K562 (cell line): ENCODE results near the gene FDX2. TPM values are rescaled to one million over a fixed set of nuclear protein-coding genes. Genes with fewer than 3 reads are reported as not detected.
A peak's percentile ranks its signal among the peaks of the same experiment; 100 is the strongest.

ENCODE experiments used
- ATAC-seq: fragments of 200-7000 bp; cut with Tn5 transposase; 3 replicates; pipeline ENCODE4 v1.9.1; 2020; ENCODE audit warnings: moderate library complexity
- BruUV-seq: library from RNA; stranded (reverse); fragments of 400-500 nt; replicated peaks from 2 replicates; lab custom pipeline; 2021; lab: Mats Ljungman, UMichigan
- CTCF ChIA-PET: fragments of 300-600 bp; formaldehyde crosslinking; extraction: SDS; loops from one replicate; lab custom pipeline; 2021; ENCODE audit warnings: low intra/inter-chr PET ratio; lab: Yijun Ruan, JAX
- POLR2A ChIA-PET: fragments of 300-600, 350-650 bp; sonication (Branson Sonifier 250); formaldehyde crosslinking; extraction: SDS; loops from one replicate; lab custom pipeline; 2021; ENCODE audit warnings: antibody characterized with exemption, inconsistent platforms; lab: Yijun Ruan, JAX
- DNase-seq, 4 experiments: peaks; one replicate each; pipeline versions ENCODE4 v3.0.0 to v3.0.0-alpha.2; 2011 to 2018; ENCODE audit warnings: low spot score in 3 of 4, mixed read lengths in 3 of 4; ENCODE audit errors: extremely low read depth in 1 of 4
- FAIRE-seq: peaks from 2 replicates; lab custom pipeline; 2011; peaks lifted over from hg19 to GRCh38; lab: Jason Lieb, UNC
- H2AFZ ChIP-seq: 2 replicates; pipeline ENCODE4 v1.6.0; 2011; ENCODE audit warnings: low read depth, low read length, control low read depth, inconsistent platforms
- H3K27ac ChIP-seq: fragments of 200-600 bp; 3 replicates; pipeline ENCODE4 v1.8.0; 2011; ENCODE audit warnings: low read depth, mild to moderate bottlenecking, control low read depth, inconsistent platforms, low read length, moderate library complexity, mixed read lengths; ENCODE audit errors: extremely low read depth
- H3K27me3 ChIP-seq, 2 experiments: fragments of 300-600 bp in 1 of 2; 2 replicates in 1 of 2; 3 replicates in 1 of 2; pipeline versions ENCODE4 v1.6.0 to v1.8.0; 2011; ENCODE audit warnings: inconsistent platforms in 2 of 2, low read length in 2 of 2, mild to moderate bottlenecking in 1 of 2, mixed read lengths in 1 of 2, moderate library complexity in 1 of 2; ENCODE audit not compliant: control insufficient read depth in 2 of 2, insufficient read depth in 2 of 2
- H3K36me3 ChIP-seq: fragments of 300-600 bp; 3 replicates; pipeline ENCODE4 v1.8.0; 2011; ENCODE audit warnings: mild to moderate bottlenecking, low read length, inconsistent platforms; ENCODE audit not compliant: control insufficient read depth, insufficient read depth
- H3K4me1 ChIP-seq, 2 experiments: fragments of 200-600 bp in 1 of 2; replicated peaks in 1 of 2; 2 replicates in 1 of 2; 3 replicates in 1 of 2; pipeline versions ENCODE4 v1.5.1 to v1.8.0; 2011; ENCODE audit warnings: inconsistent platforms in 2 of 2, low read length in 2 of 2, mild to moderate bottlenecking in 1 of 2, mixed read lengths in 1 of 2, moderate library complexity in 1 of 2; ENCODE audit not compliant: control insufficient read depth in 2 of 2, insufficient read depth in 2 of 2
- H3K4me2 ChIP-seq: 2 replicates; pipeline ENCODE4 v1.6.1; 2011; ENCODE audit warnings: low read length, control low read depth, inconsistent platforms, mixed read lengths; ENCODE audit not compliant: insufficient read depth
- H3K4me3 ChIP-seq: fragments of 200-600 bp; sonication (generic), shearing (Covaris generic); 2 replicates; pipeline ENCODE4 v1.5.1; 2016; ENCODE audit warnings: control low read depth, inconsistent platforms
- H3K79me2 ChIP-seq: fragments of 200-600 bp; 3 replicates; pipeline ENCODE4 v1.8.0; 2011; ENCODE audit warnings: low read length, inconsistent platforms; ENCODE audit not compliant: control insufficient read depth, insufficient read depth
- H3K9ac ChIP-seq, 2 experiments: 2 replicates each; pipeline versions ENCODE4 v1.6.0 to v1.6.1; 2011; ENCODE audit warnings: low read depth in 2 of 2, low read length in 2 of 2, control low read depth in 1 of 2, inconsistent platforms in 1 of 2, mild to moderate bottlenecking in 1 of 2, mixed read lengths in 1 of 2; ENCODE audit not compliant: insufficient read depth in 1 of 2
- H3K9me1 ChIP-seq: one replicate; pipeline ENCODE4 v1.6.0; 2011; ENCODE audit warnings: inconsistent platforms, mild to moderate bottlenecking, low read length, moderate library complexity; ENCODE audit not compliant: control insufficient read depth, insufficient read depth
- H3K9me3 ChIP-seq: replicated peaks from 2 replicates; pipeline ENCODE4 v1.5.1; 2011; ENCODE audit warnings: low read depth, low read length, inconsistent platforms; ENCODE audit not compliant: control insufficient read depth, insufficient read depth
- H4K20me1 ChIP-seq: replicated peaks from 2 replicates; pipeline ENCODE4 v1.6.1; 2011; ENCODE audit warnings: low read length, inconsistent platforms, mixed read lengths; ENCODE audit not compliant: control insufficient read depth, insufficient read depth
- HCFC1 ChIP-seq: IDR thresholded peaks from 2 replicates; pipeline ENCODE4 v1.6.1; 2012; ENCODE audit warnings: low read depth, low read length, improper control_type of control experiment
- ZNF121 ChIP-seq: sonication (generic); formaldehyde crosslinking; conservative IDR thresholded peaks from 2 replicates; pipeline ENCODE4 v1.8.0; 2022; ENCODE audit warnings: missing genetic modification reagents
- WGBS: fragments of 100-300 bp; shearing (Covaris generic); methylation state at CpG from one replicate; pipeline ENCODE4 v1.1.6; 2016; ENCODE audit warnings: low coverage, mixed read lengths; ENCODE audit not compliant: insufficient coverage; ENCODE audit errors: missing lambda C conversion rate; 5-methylcytosine and 5-hydroxymethylcytosine counted together
- in situ Hi-C: fragments of 300-500 bp; cut with MboI; formaldehyde crosslinking; loops from 4 replicates; pipeline ENCODE4 v1.15.0; 2018; ENCODE audit warnings: inconsistent platforms, mixed read lengths
- intact Hi-C: fragments of 100-400 bp; cut with micrococcal nuclease; formaldehyde crosslinking; loops from 2 replicates; pipeline ENCODE4 v1.14.2; 2022
- polyA plus RNA-seq, 8 experiments: library from polyadenylated mRNA; depleted of rRNA in 4 of 8; stranded (reverse) in 5 of 8; unstranded in 3 of 8; fragments of >200 nt; fragmentation: Nextera tagmentation in 2 of 8; fragmentation: Illumina TruSeq in 1 of 8; extraction: Ambion mirVana in 2 of 8; extraction: Trizol in 1 of 8; gene quantifications; 2 replicates each; pipeline versions ENCODE4 v1.2.1 to v1.2.3, GENCODE V29; 2011 to 2014; ENCODE audit warnings: inconsistent platforms in 1 of 8, missing spikeins in 1 of 8
- total RNA-seq, 7 experiments: library from RNA; depleted of rRNA in 6 of 7; stranded (reverse); fragments of >200 nt in 6 of 7; fragmentation: Illumina TruSeq in 2 of 7; extraction: Trizol in 2 of 7; gene quantifications; 2 replicates each; pipeline versions ENCODE4 v1.2.1 to v1.2.3, GENCODE V29; 2011 to 2021; ENCODE audit warnings: low replicate concordance in 1 of 7
- TF ChIP-seq, protein P1 (sequence below): sonication (generic); formaldehyde crosslinking; IDR thresholded peaks from 2 replicates; pipeline ENCODE4 v1.8.1; 2023; ENCODE audit warnings: mild to moderate bottlenecking, missing genetic modification reagents
- TF ChIP-seq, protein P2 (sequence below): IDR thresholded peaks from 2 replicates; pipeline ENCODE4 v1.6.1; 2016; ENCODE audit warnings: missing genetic modification characterization, missing compliant biosample characterization
- TF ChIP-seq, protein P3 (sequence below): sonication (generic); formaldehyde crosslinking; IDR thresholded peaks from 2 replicates; pipeline ENCODE4 v1.8.1; 2023; ENCODE audit warnings: mild to moderate bottlenecking, missing genetic modification reagents

Gene FDX2
- total and polyA plus RNA-seq, 9 of the 15 experiments (the other 6 are each of a cell fraction or from before 2014, with no cell fraction given): 2.5 to 49.8 (median 29.7) TPM

DNA sequence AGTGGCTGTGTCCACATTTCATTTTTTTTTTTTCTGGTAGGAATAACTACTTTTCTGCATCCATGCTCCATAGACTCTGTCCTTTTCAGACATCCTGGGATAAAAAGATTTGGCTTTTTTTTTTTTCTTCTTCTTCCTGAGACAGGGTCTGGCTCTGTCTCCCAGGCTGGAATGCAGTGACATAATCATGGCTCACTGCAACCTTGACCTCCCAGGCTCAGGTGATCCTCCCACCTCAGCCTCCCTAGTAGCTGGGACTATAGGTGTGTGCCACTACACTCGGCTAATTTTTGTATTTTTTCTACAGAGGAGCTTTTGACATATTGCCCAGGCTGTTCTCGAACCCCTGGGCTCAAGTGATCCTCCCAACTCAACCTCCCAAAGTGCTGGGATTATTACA, 27.7 kb upstream of the FDX2 start:
- no peak overlapping the region for H3K27ac ChIP-seq
- POLR2A ChIA-PET: interaction anchor here (0.8 to 3.4 kb wide), 5 partner anchors 9 to 56 kb away, joined by 3 to 29 read pairs (median 3); partner anchors contain the start of gene RAVER1
- H3K4me3 ChIP-seq: no peak overlapping the region
- FAIRE-seq (no peak), ATAC-seq (no peak), DNase-seq (no peak)
- CTCF ChIA-PET: no interaction called here
- no peaks in the 10 kb centered on the region for H3K79me2 ChIP-seq
- H3K9me3 ChIP-seq: no peaks in the 10 kb centered on the region
- no peak for TF ChIP-seq HCFC1
- TF ChIP-seq, protein P1, sequence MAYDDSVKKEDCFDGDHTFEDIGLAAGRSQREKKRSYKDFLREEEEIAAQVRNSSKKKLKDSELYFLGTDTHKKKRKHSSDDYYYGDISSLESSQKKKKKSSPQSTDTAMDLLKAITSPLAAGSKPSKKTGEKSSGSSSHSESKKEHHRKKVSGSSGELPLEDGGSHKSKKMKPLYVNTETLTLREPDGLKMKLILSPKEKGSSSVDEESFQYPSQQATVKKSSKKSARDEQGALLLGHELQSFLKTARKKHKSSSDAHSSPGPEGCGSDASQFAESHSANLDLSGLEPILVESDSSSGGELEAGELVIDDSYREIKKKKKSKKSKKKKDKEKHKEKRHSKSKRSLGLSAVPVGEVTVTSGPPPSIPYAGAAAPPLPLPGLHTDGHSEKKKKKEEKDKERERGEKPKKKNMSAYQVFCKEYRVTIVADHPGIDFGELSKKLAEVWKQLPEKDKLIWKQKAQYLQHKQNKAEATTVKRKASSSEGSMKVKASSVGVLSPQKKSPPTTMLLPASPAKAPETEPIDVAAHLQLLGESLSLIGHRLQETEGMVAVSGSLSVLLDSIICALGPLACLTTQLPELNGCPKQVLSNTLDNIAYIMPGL (CRISPR knock-in tag): no peak
- no peaks in the 10 kb centered on the region for H3K9me1 ChIP-seq
- no peak overlapping the region for H2AFZ ChIP-seq
- no peaks in the 10 kb centered on the region for H3K27me3 ChIP-seq
- intact Hi-C loops (no loop called here), in situ Hi-C loops (no loop called here)
- no peak overlapping the region for H3K4me2 ChIP-seq
- BruUV-seq: no TSS peak
- H4K20me1 ChIP-seq: no peaks in the 10 kb centered on the region
- no peaks in the 10 kb centered on the region for H3K36me3 ChIP-seq
- 18% methylated on average over 2 of the region's 2 CpGs for WGBS
- peaks cover 0 to 14% of the 10 kb centered on the region in 2 experiments; a peak in 3 of 5 replicates for H3K4me1 ChIP-seq
- H3K9ac ChIP-seq: no peak overlapping the region

DNA sequence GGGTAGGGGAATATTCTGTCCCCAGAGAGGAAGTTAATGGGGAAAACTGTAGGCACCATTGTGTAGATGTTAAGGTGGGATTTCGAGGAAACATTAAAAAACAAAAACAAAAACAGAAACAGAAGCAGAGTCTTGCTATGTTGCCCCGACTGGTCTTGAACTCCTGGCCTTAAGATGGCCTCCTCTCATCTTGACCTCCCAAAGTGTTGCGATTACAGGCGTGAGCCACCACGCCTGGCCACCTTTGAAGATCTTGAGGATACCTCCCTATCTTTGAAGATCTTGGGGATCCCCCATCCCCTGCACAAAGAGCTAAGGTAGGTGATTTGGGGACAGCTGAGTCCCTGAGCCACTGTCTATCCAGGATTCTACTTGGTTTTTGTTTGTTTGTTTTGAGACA, 24.2 kb upstream of the FDX2 start:
- no peak for DNase-seq
- Histone ChIP-seq H3K4me1 (peaks cover 8 to 21% of the 10 kb centered on the region in 2 experiments; a peak in 4 of 5 replicates), H3K36me3 (no peaks in the 10 kb centered on the region), H3K27me3 (no peaks in the 10 kb centered on the region), H3K9me1 (no peaks in the 10 kb centered on the region), H3K27ac (no peak overlapping the region), H2AFZ (no peak overlapping the region), H3K9me3 (no peaks in the 10 kb centered on the region), H3K4me2 (no peak overlapping the region), H3K4me3 (no peak overlapping the region), H3K79me2 (peaks cover 9% of the 10 kb centered on the region; the same call in 1 of the 3 replicates), H3K9ac (no peak overlapping the region), H4K20me1 (no peaks in the 10 kb centered on the region)
- intact Hi-C loops (no loop called here), in situ Hi-C loops (no loop called here)
- CTCF ChIA-PET: no interaction called here
- TF ChIP-seq, protein P2, sequence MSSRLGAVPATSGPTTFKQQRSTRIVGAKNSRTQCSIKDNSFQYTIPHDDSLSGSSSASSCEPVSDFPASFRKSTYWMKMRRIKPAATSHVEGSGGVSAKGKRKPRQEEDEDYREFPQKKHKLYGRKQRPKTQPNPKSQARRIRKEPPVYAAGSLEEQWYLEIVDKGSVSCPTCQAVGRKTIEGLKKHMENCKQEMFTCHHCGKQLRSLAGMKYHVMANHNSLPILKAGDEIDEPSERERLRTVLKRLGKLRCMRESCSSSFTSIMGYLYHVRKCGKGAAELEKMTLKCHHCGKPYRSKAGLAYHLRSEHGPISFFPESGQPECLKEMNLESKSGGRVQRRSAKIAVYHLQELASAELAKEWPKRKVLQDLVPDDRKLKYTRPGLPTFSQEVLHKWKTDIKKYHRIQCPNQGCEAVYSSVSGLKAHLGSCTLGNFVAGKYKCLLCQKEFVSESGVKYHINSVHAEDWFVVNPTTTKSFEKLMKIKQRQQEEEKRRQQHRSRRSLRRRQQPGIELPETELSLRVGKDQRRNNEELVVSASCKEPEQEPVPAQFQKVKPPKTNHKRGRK (tag): no peak
- peak; percentile 51 for TF ChIP-seq ZNF121 (CRISPR knock-in tag)
- TF ChIP-seq, protein P3, sequence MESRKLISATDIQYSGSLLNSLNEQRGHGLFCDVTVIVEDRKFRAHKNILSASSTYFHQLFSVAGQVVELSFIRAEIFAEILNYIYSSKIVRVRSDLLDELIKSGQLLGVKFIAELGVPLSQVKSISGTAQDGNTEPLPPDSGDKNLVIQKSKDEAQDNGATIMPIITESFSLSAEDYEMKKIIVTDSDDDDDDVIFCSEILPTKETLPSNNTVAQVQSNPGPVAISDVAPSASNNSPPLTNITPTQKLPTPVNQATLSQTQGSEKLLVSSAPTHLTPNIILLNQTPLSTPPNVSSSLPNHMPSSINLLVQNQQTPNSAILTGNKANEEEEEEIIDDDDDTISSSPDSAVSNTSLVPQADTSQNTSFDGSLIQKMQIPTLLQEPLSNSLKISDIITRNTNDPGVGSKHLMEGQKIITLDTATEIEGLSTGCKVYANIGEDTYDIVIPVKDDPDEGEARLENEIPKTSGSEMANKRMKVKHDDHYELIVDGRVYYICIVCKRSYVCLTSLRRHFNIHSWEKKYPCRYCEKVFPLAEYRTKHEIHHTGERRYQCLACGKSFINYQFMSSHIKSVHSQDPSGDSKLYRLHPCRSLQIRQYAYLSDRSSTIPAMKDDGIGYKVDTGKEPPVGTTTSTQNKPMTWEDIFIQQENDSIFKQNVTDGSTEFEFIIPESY (CRISPR knock-in tag): no peak
- POLR2A ChIA-PET: no interaction called here
- no TSS peak for BruUV-seq
- 46% methylated on average over 3 of the region's 5 CpGs for WGBS
- ATAC-seq: no peak
- no peak for FAIRE-seq
